ENCODE data around the gene TCEAL1.
A peak's percentile ranks its signal among the peaks of the same experiment; 100 is the strongest.
"Not testable (repeated sequence)": the region's sequence is repeated elsewhere in the genome, so short reads cannot be mapped to it uniquely, and the experiment has no call there.

Gene TCEAL1

GRCh38 chrX:103586659-103587058 is 42.1 kb upstream of the TCEAL1 start:
- Histone ChIP-seq H3K27me3 (ENCODE audit: insufficient read depth, poor library complexity, severe bottlenecking) (no peaks in the 10 kb centered on the region), H3K4me3 (ENCODE audit: severe bottlenecking) (peak overlapping the region; percentile 52), H3K4me1 (ENCODE audit: insufficient read depth, poor library complexity, severe bottlenecking) (no peaks in the 10 kb centered on the region), H3K36me3 (ENCODE audit: low read depth) (peaks cover 13% of the 10 kb centered on the region), H3K9me3 (ENCODE audit: severe bottlenecking) (no peaks in the 10 kb centered on the region), H3K27ac (ENCODE audit: poor library complexity, severe bottlenecking) (peak overlapping the region; percentile 55)
- TF ChIP-seq, protein P1, sequence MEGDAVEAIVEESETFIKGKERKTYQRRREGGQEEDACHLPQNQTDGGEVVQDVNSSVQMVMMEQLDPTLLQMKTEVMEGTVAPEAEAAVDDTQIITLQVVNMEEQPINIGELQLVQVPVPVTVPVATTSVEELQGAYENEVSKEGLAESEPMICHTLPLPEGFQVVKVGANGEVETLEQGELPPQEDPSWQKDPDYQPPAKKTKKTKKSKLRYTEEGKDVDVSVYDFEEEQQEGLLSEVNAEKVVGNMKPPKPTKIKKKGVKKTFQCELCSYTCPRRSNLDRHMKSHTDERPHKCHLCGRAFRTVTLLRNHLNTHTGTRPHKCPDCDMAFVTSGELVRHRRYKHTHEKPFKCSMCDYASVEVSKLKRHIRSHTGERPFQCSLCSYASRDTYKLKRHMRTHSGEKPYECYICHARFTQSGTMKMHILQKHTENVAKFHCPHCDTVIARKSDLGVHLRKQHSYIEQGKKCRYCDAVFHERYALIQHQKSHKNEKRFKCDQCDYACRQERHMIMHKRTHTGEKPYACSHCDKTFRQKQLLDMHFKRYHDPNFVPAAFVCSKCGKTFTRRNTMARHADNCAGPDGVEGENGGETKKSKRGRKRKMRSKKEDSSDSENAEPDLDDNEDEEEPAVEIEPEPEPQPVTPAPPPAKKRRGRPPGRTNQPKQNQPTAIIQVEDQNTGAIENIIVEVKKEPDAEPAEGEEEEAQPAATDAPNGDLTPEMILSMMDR (IDR thresholded peaks at IDR 0.05; ENCODE audit: poor library complexity, severe bottlenecking), result no peak
- DNase-seq (ENCODE audit: low spot score), result no peak
- no peak for ATAC-seq (ENCODE audit: low read depth)

- H3K4me1 ChIP-seq (ENCODE audit: insufficient read depth, poor library complexity, severe bottlenecking); H3K36me3 ChIP-seq (ENCODE audit: low read depth); H3K27ac ChIP-seq (ENCODE audit: poor library complexity, severe bottlenecking); ATAC-seq (ENCODE audit: low read depth); H3K4me3 ChIP-seq (ENCODE audit: severe bottlenecking); H3K27me3 ChIP-seq (ENCODE audit: insufficient read depth, poor library complexity, severe bottlenecking); DNase-seq (ENCODE audit: low spot score); H3K9me3 ChIP-seq (ENCODE audit: severe bottlenecking): not testable (repeated sequence)
Observed at GRCh38 chrX:103592295-103592694, 36.5 kb upstream of the TCEAL1 start.

DNA sequence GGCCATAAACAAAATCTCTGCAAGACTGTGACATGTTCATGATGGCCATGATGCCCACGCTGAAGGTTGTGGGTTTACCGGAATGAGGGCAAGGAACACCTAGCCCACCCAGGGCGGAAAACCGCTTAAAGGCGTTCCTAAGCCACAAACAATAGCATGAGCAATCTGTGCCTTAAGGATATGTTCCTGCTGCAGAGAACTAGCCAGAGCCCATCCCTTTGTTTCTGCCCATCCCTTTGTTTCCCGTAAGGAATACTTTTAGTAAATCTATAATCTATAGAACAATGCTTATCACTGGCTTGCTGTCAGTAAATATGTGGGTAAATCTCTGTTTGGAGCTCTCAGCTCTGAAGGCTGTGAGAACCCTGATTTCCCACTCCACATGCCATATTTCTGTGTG is 33.6 kb upstream of the TCEAL1 start:
- ATAC-seq (ENCODE audit: low read depth); H3K27me3 ChIP-seq (ENCODE audit: insufficient read depth, poor library complexity, severe bottlenecking); H3K4me3 ChIP-seq (ENCODE audit: severe bottlenecking); H3K9me3 ChIP-seq (ENCODE audit: severe bottlenecking); H3K27ac ChIP-seq (ENCODE audit: poor library complexity, severe bottlenecking); H3K36me3 ChIP-seq (ENCODE audit: low read depth); DNase-seq (ENCODE audit: low spot score); H3K4me1 ChIP-seq (ENCODE audit: insufficient read depth, poor library complexity, severe bottlenecking): not testable (repeated sequence)

GRCh38 chrX:103607364-103608305 is 21.1 kb upstream of the TCEAL1 start, which contains the start of gene TCEAL3:
Gene TCEAL3 (plus strand): TSS chrX:103607963. CDS start chrX:103609065, 1,102 bp downstream.
- Histone ChIP-seq H3K4me1 (ENCODE audit: insufficient read depth, poor library complexity, severe bottlenecking) (no peaks in the 10 kb centered on the region), H3K9me3 (ENCODE audit: severe bottlenecking) (no peaks in the 10 kb centered on the region), H3K36me3 (ENCODE audit: low read depth) (peaks cover 8% of the 10 kb centered on the region), H3K27ac (ENCODE audit: poor library complexity, severe bottlenecking) (peak within 1 kb of the TSS; percentile 55), H3K4me3 (ENCODE audit: severe bottlenecking) (peak within 1 kb of the TSS; percentile 48), H3K27me3 (ENCODE audit: insufficient read depth, poor library complexity, severe bottlenecking) (no peaks in the 10 kb centered on the region)
- DNase-seq (ENCODE audit: low spot score) (no peak), ATAC-seq (ENCODE audit: low read depth) (peak; percentile 73)
- TF ChIP-seq, protein P1 (IDR thresholded peaks at IDR 0.05; ENCODE audit: poor library complexity, severe bottlenecking), result no peak

DNA sequence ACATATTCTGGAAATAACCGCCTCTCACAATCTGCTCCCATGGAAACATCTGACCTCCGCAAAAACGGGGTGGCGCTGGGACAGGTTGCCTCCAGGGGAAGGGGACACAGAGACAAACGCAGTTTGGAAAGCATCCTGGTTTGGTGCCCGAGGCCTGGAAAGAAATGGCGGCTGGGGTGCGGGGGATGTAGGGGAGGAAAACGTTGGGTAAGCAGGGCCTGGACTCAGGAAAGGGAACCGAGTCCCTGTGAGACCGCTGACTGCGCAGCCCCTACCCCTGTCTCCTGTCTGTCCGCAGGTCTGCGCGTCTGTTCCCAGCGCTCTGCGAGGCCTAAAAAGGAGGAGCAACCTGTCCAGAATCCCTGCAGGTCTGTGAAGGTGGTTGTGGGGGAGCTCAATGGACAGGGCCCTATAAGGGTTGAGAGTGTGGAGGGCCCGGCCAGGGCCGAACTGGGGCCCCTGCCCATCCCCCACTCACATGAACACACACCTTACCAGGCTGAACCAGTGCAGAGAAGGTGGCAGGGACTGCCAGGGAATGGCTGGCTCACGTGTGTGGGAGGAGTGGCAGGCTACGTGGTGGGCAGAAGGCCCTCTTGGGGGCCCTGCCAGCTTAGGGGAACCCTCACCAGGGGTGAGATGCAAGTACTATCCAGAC is 20.3 kb upstream of the TCEAL1 start:
- Histone ChIP-seq H3K27me3 (ENCODE audit: insufficient read depth, poor library complexity, severe bottlenecking) (no peaks in the 10 kb centered on the region), H3K27ac (ENCODE audit: poor library complexity, severe bottlenecking) (peak overlapping the region; percentile 55), H3K36me3 (ENCODE audit: low read depth) (peaks cover 8% of the 10 kb centered on the region), H3K4me1 (ENCODE audit: insufficient read depth, poor library complexity, severe bottlenecking) (no peaks in the 10 kb centered on the region), H3K4me3 (ENCODE audit: severe bottlenecking) (peak overlapping the region; percentile 48), H3K9me3 (ENCODE audit: severe bottlenecking) (no peaks in the 10 kb centered on the region)
- peak; percentile 33 for ATAC-seq (ENCODE audit: low read depth)
- TF ChIP-seq, protein P1 (IDR thresholded peaks at IDR 0.05; ENCODE audit: poor library complexity, severe bottlenecking), result no peak
- DNase-seq (ENCODE audit: low spot score), result no peak

All from RWPE2 (cell line).